ENCODE results near the gene CHD6.

GRCh38 chr20:41631826-41632225 lies 13.6 kb upstream of the CHD6 start:
- no peak for TF ChIP-seq POLR2AphosphoS5 (IDR thresholded peaks at IDR 0.05)
- no peak for TF ChIP-seq CTCF (IDR thresholded peaks at IDR 0.05)

Measured in prostate gland (tissue), 2 donors.